GM06990 (cell line): ENCODE data around the gene CHURC1.

Experiments used
- DNase-seq: peaks from one replicate; pipeline ENCODE4 v3.0.0-alpha.2; 2011; ENCODE audit not compliant: insufficient read length; ENCODE audit errors: extremely low read depth
- H3K27me3 ChIP-seq: replicated peaks from 2 replicates; pipeline ENCODE4 v1.6.0; 2011; ENCODE audit warnings: low read length; ENCODE audit not compliant: control insufficient read depth, insufficient read depth
- H3K36me3 ChIP-seq: 2 replicates; pipeline ENCODE4 v1.5.1; 2011; ENCODE audit warnings: low read length; ENCODE audit not compliant: control insufficient read depth, insufficient read depth
- H3K4me3 ChIP-seq: replicated peaks from 2 replicates; pipeline ENCODE4 v1.5.1; 2011; ENCODE audit warnings: low read depth, mild to moderate bottlenecking, control low read depth, low read length
- TF ChIP-seq, protein P1 (sequence below): IDR thresholded peaks from 2 replicates; pipeline ENCODE4 v1.5.1; 2011; ENCODE audit warnings: low read length, control low read depth, mild to moderate bottlenecking, inconsistent platforms; ENCODE audit not compliant: insufficient read depth, poor library complexity, severe bottlenecking

Gene CHURC1

DNA sequence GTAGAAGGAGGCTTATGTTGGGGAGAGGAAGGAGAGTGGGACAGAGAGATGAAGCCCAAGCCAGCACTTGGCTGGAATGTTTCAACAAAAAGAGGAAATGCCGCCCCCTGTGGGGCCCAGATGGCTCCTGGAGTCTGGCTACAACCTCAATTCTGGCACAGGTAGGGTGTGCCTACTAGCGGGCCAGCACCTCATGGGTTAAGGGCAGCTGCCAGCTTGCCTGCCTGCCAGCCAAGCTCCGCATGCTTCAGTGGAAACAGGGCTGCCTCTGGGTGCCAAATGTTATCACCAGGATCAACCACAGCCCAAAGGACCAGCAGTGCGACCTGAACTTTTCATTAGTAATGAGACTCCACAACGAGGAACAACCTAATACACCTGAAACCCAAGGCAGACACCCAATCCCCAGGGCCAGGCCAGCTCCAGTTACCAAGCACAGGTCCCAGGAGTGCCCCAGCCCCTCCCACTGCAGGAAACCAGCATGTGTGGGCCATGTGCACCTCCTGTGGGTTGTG is 46.6 kb downstream of the CHURC1 start:
- TF ChIP-seq, protein P1, sequence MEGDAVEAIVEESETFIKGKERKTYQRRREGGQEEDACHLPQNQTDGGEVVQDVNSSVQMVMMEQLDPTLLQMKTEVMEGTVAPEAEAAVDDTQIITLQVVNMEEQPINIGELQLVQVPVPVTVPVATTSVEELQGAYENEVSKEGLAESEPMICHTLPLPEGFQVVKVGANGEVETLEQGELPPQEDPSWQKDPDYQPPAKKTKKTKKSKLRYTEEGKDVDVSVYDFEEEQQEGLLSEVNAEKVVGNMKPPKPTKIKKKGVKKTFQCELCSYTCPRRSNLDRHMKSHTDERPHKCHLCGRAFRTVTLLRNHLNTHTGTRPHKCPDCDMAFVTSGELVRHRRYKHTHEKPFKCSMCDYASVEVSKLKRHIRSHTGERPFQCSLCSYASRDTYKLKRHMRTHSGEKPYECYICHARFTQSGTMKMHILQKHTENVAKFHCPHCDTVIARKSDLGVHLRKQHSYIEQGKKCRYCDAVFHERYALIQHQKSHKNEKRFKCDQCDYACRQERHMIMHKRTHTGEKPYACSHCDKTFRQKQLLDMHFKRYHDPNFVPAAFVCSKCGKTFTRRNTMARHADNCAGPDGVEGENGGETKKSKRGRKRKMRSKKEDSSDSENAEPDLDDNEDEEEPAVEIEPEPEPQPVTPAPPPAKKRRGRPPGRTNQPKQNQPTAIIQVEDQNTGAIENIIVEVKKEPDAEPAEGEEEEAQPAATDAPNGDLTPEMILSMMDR: peak; percentile 13
- Histone ChIP-seq H3K27me3 (no peaks in the 10 kb centered on the region), H3K4me3 (no peak overlapping the region), H3K36me3 (no peaks in the 10 kb centered on the region)
- DNase-seq: no peak

DNA sequence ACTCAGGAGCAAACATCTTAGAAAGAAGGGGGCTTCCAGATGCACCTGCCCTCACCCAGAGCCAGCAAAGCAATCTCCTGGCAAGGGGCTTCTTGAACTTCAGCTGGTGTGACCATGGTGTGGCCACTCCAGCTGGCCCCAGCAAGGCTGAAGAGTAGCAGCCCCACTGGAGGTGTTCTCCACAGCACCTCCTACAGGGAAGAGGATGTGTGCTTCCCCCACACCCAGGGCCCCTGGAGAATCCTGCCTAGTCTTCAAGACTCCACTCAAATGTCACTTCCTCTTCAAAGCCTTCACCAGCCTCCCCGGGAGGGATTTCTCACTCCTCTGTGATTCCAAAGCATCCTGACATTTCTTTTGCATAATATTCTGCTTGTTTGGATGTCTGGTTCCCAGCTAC is 49.4 kb downstream of the CHURC1 start:
- DNase-seq: no peak
- Histone ChIP-seq H3K36me3 (no peaks in the 10 kb centered on the region; the same call in 1 of the 2 replicates), H3K4me3 (no peak overlapping the region), H3K27me3 (no peaks in the 10 kb centered on the region)
- TF ChIP-seq, protein P1: peak; percentile 25

DNA sequence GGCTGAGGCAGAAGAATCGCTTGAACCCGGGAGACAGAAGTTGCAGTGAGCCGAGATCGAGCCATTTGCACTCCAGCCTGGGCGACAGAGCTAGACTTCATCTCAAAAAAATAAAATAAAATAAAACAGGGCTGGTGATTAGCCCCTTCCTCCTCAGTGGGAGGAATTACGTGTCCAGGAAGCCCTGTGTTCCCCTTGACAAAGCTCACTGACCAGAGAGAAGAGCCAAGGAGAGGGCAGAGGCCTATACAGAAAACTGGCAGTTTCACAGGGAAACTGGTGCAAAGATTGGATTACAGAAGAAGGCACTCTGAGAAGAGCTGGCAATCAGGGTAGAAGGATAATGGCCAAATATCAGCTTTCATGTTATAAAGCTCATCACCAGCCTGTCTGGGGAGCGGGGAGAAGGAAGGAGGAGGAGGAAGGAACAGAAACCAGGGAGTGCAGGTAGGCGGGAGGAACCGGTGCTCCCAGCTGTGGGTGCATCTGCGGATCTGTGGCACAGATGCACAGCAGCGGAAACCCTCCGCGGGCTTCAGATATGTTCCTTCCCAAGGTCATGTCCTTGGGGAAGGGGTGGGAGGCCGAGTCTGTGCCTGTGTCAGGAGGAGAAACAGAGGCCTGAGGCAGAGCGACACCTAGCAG is 51.2 kb downstream of the CHURC1 start:
- TF ChIP-seq, protein P1: no peak
- H3K27me3 ChIP-seq: no peaks in the 10 kb centered on the region
- H3K36me3 ChIP-seq: no peaks in the 10 kb centered on the region; the same call in 1 of the 2 replicates
- no peak for DNase-seq
- no peak overlapping the region for H3K4me3 ChIP-seq

DNA sequence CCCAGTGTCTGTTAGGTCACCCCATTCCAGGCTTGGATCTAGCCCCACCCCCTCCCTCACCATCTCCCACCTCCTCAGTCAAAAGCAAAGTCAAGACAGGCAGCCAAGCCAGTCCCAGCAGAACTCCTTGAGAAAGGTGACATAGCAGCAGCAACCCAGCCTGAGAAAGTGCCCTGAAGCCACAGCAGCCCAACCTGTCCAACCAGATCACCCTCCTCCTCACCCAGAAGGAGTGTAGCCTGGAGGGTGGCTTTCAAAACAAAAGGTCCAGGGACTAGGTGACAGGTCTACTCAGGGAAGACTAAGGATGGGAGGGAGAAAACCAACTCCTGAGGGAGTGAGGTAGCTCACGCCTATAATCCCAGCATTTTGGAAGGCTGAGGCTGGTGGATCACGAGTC is 52.7 kb downstream of the CHURC1 start:
- no peaks in the 10 kb centered on the region; the same call in 1 of the 2 replicates for H3K36me3 ChIP-seq
- no peak for DNase-seq
- TF ChIP-seq, protein P1: no peak
- no peaks in the 10 kb centered on the region for H3K27me3 ChIP-seq
- no peak overlapping the region for H3K4me3 ChIP-seq

DNA sequence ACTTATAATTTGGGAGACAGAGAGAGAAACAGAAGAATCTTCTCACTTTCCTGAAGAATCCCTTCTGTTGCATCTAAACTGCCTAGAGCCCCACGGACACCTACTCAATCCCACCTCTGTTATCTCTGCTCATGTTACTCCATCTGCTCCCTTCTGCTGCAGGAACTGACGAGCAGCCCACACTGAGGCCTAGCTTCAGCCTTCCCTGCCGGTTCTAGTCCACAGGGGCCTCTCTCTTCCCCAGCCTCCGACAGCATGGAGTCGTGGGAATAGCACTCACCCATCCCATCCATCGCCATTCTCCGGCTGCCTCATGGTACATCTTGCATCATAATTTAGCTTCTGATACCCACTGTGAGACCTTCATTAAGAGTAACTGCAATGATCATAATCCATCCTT is 53.9 kb downstream of the CHURC1 start:
- TF ChIP-seq, protein P1: no peak
- no peaks in the 10 kb centered on the region; the same call in 1 of the 2 replicates for H3K36me3 ChIP-seq
- no peaks in the 10 kb centered on the region; the same call in 1 of the 2 replicates for H3K27me3 ChIP-seq
- no peak for DNase-seq
- no peak overlapping the region for H3K4me3 ChIP-seq
